NCI-H82 treated with DMSO at 0.1 percent for 48 hours (cell line): ENCODE data around the gene DGKB.

Source experiments
- DNase-seq: peaks from one replicate; lab custom pipeline; 2025; ENCODE audit not compliant: unreplicated experiment; lab: John Stamatoyannopoulos, UW

The DGKB gene

GRCh38 chr7:14233076-14233867, 669.3 kb downstream of the DGKB start:
- no peak for DNase-seq

- no peak for DNase-seq
Observed at GRCh38 chr7:14229047-14229446, 673.5 kb downstream of the DGKB start.

- DNase-seq: no peak
Observed at GRCh38 chr7:14228341-14228740, 674.2 kb downstream of the DGKB start.

GRCh38 chr7:14226126-14226525, 676.4 kb downstream of the DGKB start:
- no peak for DNase-seq

- no peak for DNase-seq
Observed at GRCh38 chr7:14219125-14219524, 683.4 kb downstream of the DGKB start.

GRCh38 chr7:14218338-14218737, 684.2 kb downstream of the DGKB start:
- DNase-seq: no peak

GRCh38 chr7:14209896-14210484, 692.6 kb downstream of the DGKB start:
- no peak for DNase-seq

- DNase-seq: no peak
Observed at GRCh38 chr7:14207711-14208110, 694.8 kb downstream of the DGKB start.

GRCh38 chr7:14207138-14207537, 695.4 kb downstream of the DGKB start:
- no peak for DNase-seq

GRCh38 chr7:14206121-14206520, 696.4 kb downstream of the DGKB start:
- no peak for DNase-seq

GRCh38 chr7:14201353-14201752, 701.2 kb downstream of the DGKB start:
- DNase-seq: no peak

GRCh38 chr7:14199336-14199735, 703.2 kb downstream of the DGKB start:
- no peak for DNase-seq

- DNase-seq: no peak
Observed at GRCh38 chr7:14197280-14197679, 705.3 kb downstream of the DGKB start.

GRCh38 chr7:14196555-14196954, 706.0 kb downstream of the DGKB start:
- no peak for DNase-seq

- DNase-seq: no peak
Observed at GRCh38 chr7:14195871-14196270, 706.7 kb downstream of the DGKB start.

GRCh38 chr7:14195079-14195478, 707.5 kb downstream of the DGKB start:
- no peak for DNase-seq

- DNase-seq: no peak
Observed at GRCh38 chr7:14191686-14192098, 710.9 kb downstream of the DGKB start.

- no peak for DNase-seq
Observed at GRCh38 chr7:14184292-14184864, 718.2 kb downstream of the DGKB start.

- DNase-seq: no peak
Observed at GRCh38 chr7:14179781-14180180, 722.8 kb downstream of the DGKB start.

GRCh38 chr7:14177876-14178275, 724.7 kb downstream of the DGKB start:
- DNase-seq: no peak

GRCh38 chr7:14170872-14171271, 731.7 kb downstream of the DGKB start:
- DNase-seq: no peak

GRCh38 chr7:14158111-14158510, 744.4 kb downstream of the DGKB start:
- DNase-seq: no peak
